Measurements from ENCODE around the gene PRRC2B.
"Not testable (repeated sequence)": the region's sequence is repeated elsewhere in the genome, so short reads cannot be mapped to it uniquely, and the experiment has no call there.

Gene PRRC2B

DNA sequence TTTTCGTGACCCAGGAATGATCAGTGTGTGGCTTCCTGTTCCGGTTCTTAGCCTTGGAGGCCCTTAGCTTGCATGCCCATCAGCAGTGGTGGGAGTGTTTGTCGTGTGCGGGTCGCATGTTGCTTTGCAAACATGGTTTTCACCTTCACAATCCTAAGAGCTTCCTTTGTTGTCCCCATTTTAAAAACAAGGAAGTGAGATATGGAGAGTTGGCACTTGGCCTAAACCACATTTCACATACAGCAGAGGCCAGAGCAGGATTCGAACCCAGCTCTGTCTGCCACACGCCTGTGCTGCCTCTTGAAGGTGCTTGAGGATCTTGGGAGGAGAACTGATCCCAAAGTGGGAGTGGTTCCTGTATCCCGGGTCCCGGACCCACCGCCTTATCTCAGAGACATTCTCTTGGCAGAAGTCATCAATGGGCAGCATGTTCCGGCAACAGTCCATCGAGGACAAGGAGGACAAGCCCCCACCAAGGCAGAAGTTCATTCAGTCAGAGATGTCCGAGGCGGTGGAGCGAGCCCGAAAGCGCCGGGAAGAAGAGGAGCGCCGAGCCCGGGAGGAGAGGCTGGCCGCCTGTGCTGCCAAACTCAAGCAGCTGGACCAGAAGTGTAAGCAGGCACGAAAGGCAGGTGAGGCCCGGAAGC lies 70.6 kb downstream of the PRRC2B start:
- Histone ChIP-seq H3K9me3 (ENCODE audit: insufficient read depth, low read length) (no peaks in the 10 kb centered on the region), H3K36me3 (ENCODE audit: insufficient read depth, insufficient read length, low read length) (peaks cover 90% of the 10 kb centered on the region), H3K9ac (ENCODE audit: insufficient read length, low read depth) (no peak overlapping the region), H3K4me3 (ENCODE audit: insufficient read length, low read depth) (no peak overlapping the region), H3K27me3 (ENCODE audit: insufficient read depth, insufficient read length) (no peaks in the 10 kb centered on the region), H3K4me1 (ENCODE audit: insufficient read depth, insufficient read length) (no peaks in the 10 kb centered on the region)
- no peak for TF ChIP-seq YY1 (IDR thresholded peaks at IDR 0.05; ENCODE audit: insufficient read depth, insufficient read length)
- TF ChIP-seq SUZ12 (IDR thresholded peaks at IDR 0.05; ENCODE audit: extremely low read depth, insufficient read depth, insufficient read length), result no peak
- no peak for TF ChIP-seq ZNF274 (IDR thresholded peaks at IDR 0.05; ENCODE audit: low read depth, low read length)
- no peak for DNase-seq (ENCODE audit: low read depth, low spot score)

- no peaks in the 10 kb centered on the region for H3K9me3 ChIP-seq (ENCODE audit: insufficient read depth, low read length)
- DNase-seq (ENCODE audit: low read depth, low spot score), result no peak
- TF ChIP-seq SUZ12 (IDR thresholded peaks at IDR 0.05; ENCODE audit: extremely low read depth, insufficient read depth, insufficient read length) (no peak), ZNF274 (IDR thresholded peaks at IDR 0.05; ENCODE audit: low read depth, low read length) (no peak), YY1 (IDR thresholded peaks at IDR 0.05; ENCODE audit: insufficient read depth, insufficient read length) (no peak)
- H3K27me3 ChIP-seq (ENCODE audit: insufficient read depth, insufficient read length), result no peaks in the 10 kb centered on the region
- peaks cover 90% of the 10 kb centered on the region for H3K36me3 ChIP-seq (ENCODE audit: insufficient read depth, insufficient read length, low read length)
- no peaks in the 10 kb centered on the region for H3K4me1 ChIP-seq (ENCODE audit: insufficient read depth, insufficient read length)
- H3K9ac ChIP-seq (ENCODE audit: insufficient read length, low read depth), result no peak overlapping the region
- no peak overlapping the region for H3K4me3 ChIP-seq (ENCODE audit: insufficient read length, low read depth)
Measured at GRCh38 chr9:131465401-131465800, 71.5 kb downstream of the PRRC2B start.

GRCh38 chr9:131467214-131467935 lies 73.5 kb downstream of the PRRC2B start:
- Histone ChIP-seq H3K9ac (ENCODE audit: insufficient read length, low read depth) (no peak overlapping the region), H3K4me1 (ENCODE audit: insufficient read depth, insufficient read length) (no peaks in the 10 kb centered on the region), H3K4me3 (ENCODE audit: insufficient read length, low read depth) (no peak overlapping the region), H3K36me3 (ENCODE audit: insufficient read depth, insufficient read length, low read length) (peaks cover 91% of the 10 kb centered on the region), H3K27me3 (ENCODE audit: insufficient read depth, insufficient read length) (no peaks in the 10 kb centered on the region), H3K9me3 (ENCODE audit: insufficient read depth, low read length) (no peaks in the 10 kb centered on the region)
- no peak for DNase-seq (ENCODE audit: low read depth, low spot score)
- TF ChIP-seq YY1 (IDR thresholded peaks at IDR 0.05; ENCODE audit: insufficient read depth, insufficient read length) (no peak), SUZ12 (IDR thresholded peaks at IDR 0.05; ENCODE audit: extremely low read depth, insufficient read depth, insufficient read length) (no peak), ZNF274 (IDR thresholded peaks at IDR 0.05; ENCODE audit: low read depth, low read length) (no peak)

GRCh38 chr9:131468031-131468430 lies 74.1 kb downstream of the PRRC2B start:
- Histone ChIP-seq H3K4me3 (ENCODE audit: insufficient read length, low read depth) (no peak overlapping the region), H3K36me3 (ENCODE audit: insufficient read depth, insufficient read length, low read length) (peaks cover 93% of the 10 kb centered on the region), H3K4me1 (ENCODE audit: insufficient read depth, insufficient read length) (no peaks in the 10 kb centered on the region), H3K27me3 (ENCODE audit: insufficient read depth, insufficient read length) (no peaks in the 10 kb centered on the region), H3K9ac (ENCODE audit: insufficient read length, low read depth) (no peak overlapping the region), H3K9me3 (ENCODE audit: insufficient read depth, low read length) (no peaks in the 10 kb centered on the region)
- DNase-seq (ENCODE audit: low read depth, low spot score), result no peak
- TF ChIP-seq YY1 (IDR thresholded peaks at IDR 0.05; ENCODE audit: insufficient read depth, insufficient read length) (no peak), SUZ12 (IDR thresholded peaks at IDR 0.05; ENCODE audit: extremely low read depth, insufficient read depth, insufficient read length) (no peak), ZNF274 (IDR thresholded peaks at IDR 0.05; ENCODE audit: low read depth, low read length) (no peak)

GRCh38 chr9:131469356-131469755 lies 75.5 kb downstream of the PRRC2B start:
- no peak overlapping the region for H3K4me3 ChIP-seq (ENCODE audit: insufficient read length, low read depth)
- H3K36me3 ChIP-seq (ENCODE audit: insufficient read depth, insufficient read length, low read length), result peaks cover 93% of the 10 kb centered on the region
- no peaks in the 10 kb centered on the region for H3K27me3 ChIP-seq (ENCODE audit: insufficient read depth, insufficient read length)

GRCh38 chr9:131469951-131470350 lies 76.1 kb downstream of the PRRC2B start:
- Histone ChIP-seq H3K27me3 (ENCODE audit: insufficient read depth, insufficient read length) (no peaks in the 10 kb centered on the region), H3K9ac (ENCODE audit: insufficient read length, low read depth) (no peak overlapping the region), H3K4me3 (ENCODE audit: insufficient read length, low read depth) (no peak overlapping the region), H3K36me3 (ENCODE audit: insufficient read depth, insufficient read length, low read length) (peaks cover 93% of the 10 kb centered on the region), H3K9me3 (ENCODE audit: insufficient read depth, low read length) (no peaks in the 10 kb centered on the region), H3K4me1 (ENCODE audit: insufficient read depth, insufficient read length) (no peaks in the 10 kb centered on the region)
- TF ChIP-seq ZNF274 (IDR thresholded peaks at IDR 0.05; ENCODE audit: low read depth, low read length), result no peak
- no peak for TF ChIP-seq SUZ12 (IDR thresholded peaks at IDR 0.05; ENCODE audit: extremely low read depth, insufficient read depth, insufficient read length)
- no peak for TF ChIP-seq YY1 (IDR thresholded peaks at IDR 0.05; ENCODE audit: insufficient read depth, insufficient read length)
- DNase-seq (ENCODE audit: low read depth, low spot score), result no peak

More at GRCh38 chr9:131469356-131469755, 75.5 kb downstream of the PRRC2B start:
- Histone ChIP-seq H3K9ac (ENCODE audit: insufficient read length, low read depth) (no peak overlapping the region), H3K4me1 (ENCODE audit: insufficient read depth, insufficient read length) (no peaks in the 10 kb centered on the region), H3K9me3 (ENCODE audit: insufficient read depth, low read length) (no peaks in the 10 kb centered on the region)
- no peak for DNase-seq (ENCODE audit: low read depth, low spot score)
- no peak for TF ChIP-seq YY1 (IDR thresholded peaks at IDR 0.05; ENCODE audit: insufficient read depth, insufficient read length)
- TF ChIP-seq SUZ12 (IDR thresholded peaks at IDR 0.05; ENCODE audit: extremely low read depth, insufficient read depth, insufficient read length), result no peak
- TF ChIP-seq ZNF274 (IDR thresholded peaks at IDR 0.05; ENCODE audit: low read depth, low read length), result no peak

- H3K9me3 ChIP-seq (ENCODE audit: insufficient read depth, low read length), result no peaks in the 10 kb centered on the region
- DNase-seq (ENCODE audit: low read depth, low spot score), result no peak
- H3K4me1 ChIP-seq (ENCODE audit: insufficient read depth, insufficient read length), result no peaks in the 10 kb centered on the region
- H3K9ac ChIP-seq (ENCODE audit: insufficient read length, low read depth), result no peak overlapping the region
- H3K36me3 ChIP-seq (ENCODE audit: insufficient read depth, insufficient read length, low read length), result peaks cover 93% of the 10 kb centered on the region
- H3K4me3 ChIP-seq (ENCODE audit: insufficient read length, low read depth), result no peak overlapping the region
- TF ChIP-seq YY1 (IDR thresholded peaks at IDR 0.05; ENCODE audit: insufficient read depth, insufficient read length) (no peak), SUZ12 (IDR thresholded peaks at IDR 0.05; ENCODE audit: extremely low read depth, insufficient read depth, insufficient read length) (no peak), ZNF274 (IDR thresholded peaks at IDR 0.05; ENCODE audit: low read depth, low read length) (no peak)
- no peaks in the 10 kb centered on the region for H3K27me3 ChIP-seq (ENCODE audit: insufficient read depth, insufficient read length)
Measured at GRCh38 chr9:131470581-131470991, 76.7 kb downstream of the PRRC2B start.

- not testable (repeated sequence) for DNase-seq (ENCODE audit: low read depth, low spot score); H3K27me3 ChIP-seq (ENCODE audit: insufficient read depth, insufficient read length); H3K9me3 ChIP-seq (ENCODE audit: insufficient read depth, low read length); H3K4me3 ChIP-seq (ENCODE audit: insufficient read length, low read depth); H3K4me1 ChIP-seq (ENCODE audit: insufficient read depth, insufficient read length); H3K9ac ChIP-seq (ENCODE audit: insufficient read length, low read depth)
- peaks cover 96% of the 10 kb centered on the region for H3K36me3 ChIP-seq (ENCODE audit: insufficient read depth, insufficient read length, low read length)
Measured at GRCh38 chr9:131472085-131472484, 78.2 kb downstream of the PRRC2B start.
